Liver (tissue), 9 donors: ENCODE data around the gene SEC31B. TPM values are rescaled to one million over a fixed set of nuclear protein-coding genes. Genes with fewer than 3 reads are reported as not detected.

Source experiments
- DNase-seq: peaks from one replicate; pipeline ENCODE4 v3.0.0-alpha.2; 2017; ENCODE audit warnings: low spot score
- H3K27ac ChIP-seq, 2 donors: one replicate each; pipeline ENCODE4 v1.7.0; 2013; ENCODE audit warnings: inconsistent platforms in 2 of 2, low read length in 2 of 2, control low read depth in 1 of 2, low read depth in 1 of 2, mild to moderate bottlenecking in 1 of 2
- H3K27me3 ChIP-seq, 4 donors: one replicate each; pipeline versions ENCODE4 v1.6.1 to v1.7.0; 2013; ENCODE audit warnings: low read length in 3 of 4, inconsistent platforms in 1 of 4, mild to moderate bottlenecking in 1 of 4, moderate library complexity in 1 of 4; ENCODE audit not compliant: control insufficient read depth in 4 of 4, insufficient read depth in 4 of 4
- H3K36me3 ChIP-seq, 4 donors: one replicate each; pipeline versions ENCODE4 v1.6.1 to v1.7.0; 2013; ENCODE audit warnings: low read length in 3 of 4, mild to moderate bottlenecking in 3 of 4, low read depth in 1 of 4, moderate library complexity in 1 of 4; ENCODE audit not compliant: control insufficient read depth in 4 of 4, insufficient read depth in 3 of 4
- H3K4me1 ChIP-seq, 4 donors: one replicate each; pipeline versions ENCODE4 v1.6.1 to v1.7.0; 2013; ENCODE audit warnings: low read length in 3 of 4, mild to moderate bottlenecking in 3 of 4, moderate library complexity in 1 of 4; ENCODE audit not compliant: control insufficient read depth in 4 of 4, insufficient read depth in 4 of 4
- H3K4me3 ChIP-seq, 3 donors: one replicate each; pipeline versions ENCODE4 v1.6.1 to v1.7.0; 2013; ENCODE audit warnings: low read length in 3 of 3, control low read depth in 1 of 3, low read depth in 1 of 3, mild to moderate bottlenecking in 1 of 3
- H3K9ac ChIP-seq, 2 donors: one replicate each; pipeline ENCODE4 v1.7.0; 2013; ENCODE audit warnings: low read length in 2 of 2, mild to moderate bottlenecking in 2 of 2, moderate library complexity in 2 of 2, control low read depth in 1 of 2, low read depth in 1 of 2
- H3K9me3 ChIP-seq, 4 donors: one replicate each; pipeline versions ENCODE4 v1.6.1 to v1.7.0; 2013; ENCODE audit warnings: low read length in 3 of 4; ENCODE audit not compliant: control insufficient read depth in 4 of 4
- ATF3 ChIP-seq: IDR thresholded peaks from 2 replicates; pipeline ENCODE4 v1.6.1; 2016; ENCODE audit warnings: antibody characterized with exemption
- CTCF ChIP-seq: fragments of 150-350 bp; IDR thresholded peaks from 2 replicates; pipeline ENCODE4 v1.5.1; 2017; ENCODE audit warnings: improper control_type of control experiment, low read depth, low read length; ENCODE audit not compliant: missing input control
- EGR1 ChIP-seq, 2 donors: IDR thresholded peaks; 2 replicates each; pipeline ENCODE4 v1.6.1; 2016 to 2018; ENCODE audit warnings: antibody characterized with exemption in 2 of 2, low read depth in 2 of 2
- FOXA1 ChIP-seq: IDR thresholded peaks from 2 replicates; pipeline ENCODE4 v1.6.1; 2016; ENCODE audit warnings: antibody characterized with exemption
- FOXA2 ChIP-seq: IDR thresholded peaks from 2 replicates; pipeline ENCODE4 v1.6.1; 2016; ENCODE audit warnings: antibody characterized with exemption
- GABPA ChIP-seq, 2 donors: IDR thresholded peaks in 1 of 2; conservative IDR thresholded peaks in 1 of 2; 2 replicates each; pipeline ENCODE4 v1.6.1; 2016; ENCODE audit warnings: antibody characterized with exemption in 2 of 2, mild to moderate bottlenecking in 1 of 2, moderate library complexity in 1 of 2
- HNF4A ChIP-seq, 2 donors: conservative IDR thresholded peaks; 2 replicates each; pipeline ENCODE4 v1.6.1; 2016; ENCODE audit warnings: antibody characterized with exemption in 2 of 2, mild to moderate bottlenecking in 2 of 2
- HNF4G ChIP-seq: IDR thresholded peaks from 2 replicates; pipeline ENCODE4 v1.6.1; 2016; ENCODE audit warnings: antibody characterized with exemption
- JUND ChIP-seq, 2 donors: IDR thresholded peaks; 2 replicates each; pipeline ENCODE4 v1.6.1; 2016; ENCODE audit warnings: antibody characterized with exemption in 2 of 2
- MAX ChIP-seq: IDR thresholded peaks from 2 replicates; pipeline ENCODE4 v1.6.1; 2016; ENCODE audit warnings: antibody characterized with exemption
- NR2F2 ChIP-seq: IDR thresholded peaks from 2 replicates; pipeline ENCODE4 v1.6.1; 2016; ENCODE audit warnings: antibody characterized with exemption
- RAD21 ChIP-seq, 2 donors: IDR thresholded peaks; 2 replicates each; pipeline ENCODE4 v1.6.1; 2016; ENCODE audit warnings: antibody characterized with exemption in 2 of 2, mild to moderate bottlenecking in 2 of 2
- REST ChIP-seq: IDR thresholded peaks from 2 replicates; pipeline ENCODE4 v1.6.1; 2016; ENCODE audit warnings: antibody characterized with exemption, mild to moderate bottlenecking
- RXRA ChIP-seq, 2 donors: IDR thresholded peaks; 2 replicates each; pipeline ENCODE4 v1.6.1; 2017 to 2018; ENCODE audit warnings: antibody characterized with exemption in 2 of 2, mild to moderate bottlenecking in 1 of 2
- SP1 ChIP-seq: IDR thresholded peaks from 2 replicates; pipeline ENCODE4 v1.6.1; 2018; ENCODE audit warnings: antibody characterized with exemption, mild to moderate bottlenecking
- TAF1 ChIP-seq: conservative IDR thresholded peaks from 2 replicates; pipeline ENCODE4 v1.6.1; 2016; ENCODE audit warnings: antibody characterized with exemption, mild to moderate bottlenecking
- YY1 ChIP-seq: IDR thresholded peaks from 2 replicates; pipeline ENCODE4 v1.6.1; 2016; ENCODE audit warnings: antibody characterized with exemption, mild to moderate bottlenecking
- ZBTB33 ChIP-seq: IDR thresholded peaks from 2 replicates; pipeline ENCODE4 v1.6.1; 2016; ENCODE audit warnings: antibody characterized with exemption
- WGBS: extraction: QIAGEN DNeasy Blood & Tissue Kit; methylation state at CpG from one replicate; pipeline ENCODE4 v1.1.7; 2013; 5-methylcytosine and 5-hydroxymethylcytosine counted together
- polyA plus RNA-seq, 2 donors: library from polyadenylated mRNA; stranded (reverse) in 1 of 2; unstranded in 1 of 2; fragments of 200-250 nt in 1 of 2; fragments of >200 nt in 1 of 2; fragmentation: Nextera tagmentation in 1 of 2; extraction: Ambion mirVana in 1 of 2; gene quantifications; one replicate each; pipeline versions ENCODE4 v1.2.1 to v1.2.3, GENCODE V29; 2013 to 2015
- total RNA-seq, 2 donors: library from RNA; depleted of rRNA; stranded (reverse); fragments of >200 nt; gene quantifications; one replicate each; pipeline ENCODE4 v1.2.3, GENCODE V29; 2014
- donor health status: healthy.
- donor health status: healthy.
- donor health status: healthy.
- donor health status: healthy.
- donor health status: healthy.

SEC31B gene
- total and polyA plus RNA-seq, 4 donors = 1.3 to 6.6 (median 3.8) TPM

- Histone ChIP-seq H3K27ac (no peak overlapping the region), H3K9ac (no peak overlapping the region), H3K27me3 (no peaks in the 10 kb centered on the region), H3K9me3 (no peaks in the 10 kb centered on the region), H3K4me3 (no peak overlapping the region), H3K4me1 (peaks cover 0 to 6% (median 6%) of the 10 kb centered on the region in 4 donors), H3K36me3 (peaks cover 1 to 39% (median 33%) of the 10 kb centered on the region in 4 donors)
- WGBS = 75% methylated on average over 4 of the region's 4 CpGs
- no peak for DNase-seq
- TF ChIP-seq YY1 (no peak), HNF4G (no peak), MAX (no peak), RXRA (IDR thresholded peaks at IDR 0.05) (no peak), ATF3 (no peak), EGR1 (IDR thresholded peaks at IDR 0.05; ENCODE audit: low read depth in 2 of 2) (no peak), REST (no peak), FOXA2 (no peak), CTCF (no peak), GABPA (IDR thresholded peaks at IDR 0.05 in 1 of 2, conservative IDR thresholded peaks at IDR 0.05 in 1 of 2) (no peak), FOXA1 (no peak), TAF1 (no peak), NR2F2 (no peak), JUND (IDR thresholded peaks at IDR 0.05) (no peak), HNF4A (conservative IDR thresholded peaks at IDR 0.05) (no peak), SP1 (no peak), ZBTB33 (no peak), RAD21 (IDR thresholded peaks at IDR 0.05) (no peak)
These were observed 31.5 kb upstream of the SEC31B start for GRCh38 chr10:100551196-100551595.
